Measurements from ENCODE around the gene DPEP1. TPM values are rescaled to one million over a fixed set of nuclear protein-coding genes. Genes with fewer than 3 reads are reported as not detected.
"Not testable (repeated sequence)": the region's sequence is repeated elsewhere in the genome, so short reads cannot be mapped to it uniquely, and the experiment has no call there.

The DPEP1 gene
- total and polyA plus RNA-seq, 3 experiments from 2014 or later, result not detected

DNA sequence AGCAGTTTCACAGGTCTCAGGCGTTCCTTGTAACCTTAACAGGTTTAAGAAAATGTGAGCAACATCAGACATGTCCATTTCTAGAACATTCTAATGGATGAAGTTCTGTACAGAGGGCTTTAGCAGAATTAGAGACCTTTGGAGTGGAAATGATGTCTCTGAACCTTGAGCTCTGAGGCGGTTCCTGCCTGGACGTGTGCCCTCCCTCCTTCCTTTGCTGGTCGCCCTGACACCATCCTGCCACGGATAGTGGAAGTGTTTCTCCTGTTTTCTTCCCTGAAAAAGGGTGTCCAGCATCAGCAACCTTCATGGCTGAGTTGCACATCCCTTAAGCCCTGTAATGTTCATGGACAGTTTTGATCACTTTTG, 55.3 kb downstream of the DPEP1 start:
- H3K36me3 Mint-ChIP-seq, result no peaks in the 10 kb centered on the region
- DNase-seq, result no peak
- Histone ChIP-seq H3K4me1 (ENCODE audit: insufficient read depth, low read length) (peaks cover 5% of the 10 kb centered on the region), H3K9me3 (ENCODE audit: low read length) (no peaks in the 10 kb centered on the region), H3K4me3 (ENCODE audit: low read length) (no peak overlapping the region), H3K27me3 (ENCODE audit: insufficient read depth, low read length, poor library complexity, severe bottlenecking) (no peaks in the 10 kb centered on the region), H3K36me3 (ENCODE audit: insufficient read depth, low read length) (no peaks in the 10 kb centered on the region), H3K27ac (ENCODE audit: low read depth, low read length) (no peak overlapping the region)
- H3K27ac Mint-ChIP-seq, result no peak overlapping the region
- no peaks in the 10 kb centered on the region for H3K4me1 Mint-ChIP-seq
- H3K9me3 Mint-ChIP-seq, result no peaks in the 10 kb centered on the region
- H3K4me3 Mint-ChIP-seq, result no peak overlapping the region
- H3K27me3 Mint-ChIP-seq, result no peaks in the 10 kb centered on the region
- POLR2A ChIA-PET, result no interaction called here
- CTCF ChIA-PET, result no interaction called here

DNA sequence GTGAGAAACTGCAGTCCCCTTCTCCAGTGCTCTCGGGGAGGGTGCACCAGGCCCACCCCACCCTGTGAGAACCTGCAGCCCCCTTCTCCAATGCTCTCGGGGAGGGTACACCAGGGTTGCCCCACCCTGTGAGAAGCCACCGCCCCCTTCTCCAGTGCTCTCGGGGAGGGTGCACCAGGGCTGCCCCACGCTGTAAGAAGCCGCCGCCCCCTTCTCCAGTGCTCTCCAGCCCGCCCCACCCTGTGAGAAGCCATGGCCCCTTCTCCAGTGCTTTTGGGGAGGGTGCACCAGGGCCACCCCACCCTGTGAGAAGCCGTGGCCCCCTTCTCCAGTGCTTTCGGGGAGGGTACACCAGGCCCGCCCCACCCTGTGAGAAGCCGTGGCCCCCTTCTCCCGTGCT, 56.3 kb downstream of the DPEP1 start:
- no peaks in the 10 kb centered on the region for H3K36me3 Mint-ChIP-seq
- Histone ChIP-seq H3K4me3 (ENCODE audit: low read length) (no peak overlapping the region), H3K27ac (ENCODE audit: low read depth, low read length) (no peak overlapping the region), H3K27me3 (ENCODE audit: insufficient read depth, low read length, poor library complexity, severe bottlenecking) (no peaks in the 10 kb centered on the region), H3K9me3 (ENCODE audit: low read length) (no peaks in the 10 kb centered on the region), H3K4me1 (ENCODE audit: insufficient read depth, low read length) (peaks cover 5% of the 10 kb centered on the region), H3K36me3 (ENCODE audit: insufficient read depth, low read length) (no peaks in the 10 kb centered on the region)
- no peaks in the 10 kb centered on the region for H3K27me3 Mint-ChIP-seq
- H3K4me1 Mint-ChIP-seq, result no peaks in the 10 kb centered on the region
- no peak overlapping the region for H3K4me3 Mint-ChIP-seq
- H3K27ac Mint-ChIP-seq, result no peak overlapping the region
- H3K9me3 Mint-ChIP-seq, result no peaks in the 10 kb centered on the region
- CTCF ChIA-PET, result no interaction called here
- DNase-seq, result no peak
- POLR2A ChIA-PET, result no interaction called here

DNA sequence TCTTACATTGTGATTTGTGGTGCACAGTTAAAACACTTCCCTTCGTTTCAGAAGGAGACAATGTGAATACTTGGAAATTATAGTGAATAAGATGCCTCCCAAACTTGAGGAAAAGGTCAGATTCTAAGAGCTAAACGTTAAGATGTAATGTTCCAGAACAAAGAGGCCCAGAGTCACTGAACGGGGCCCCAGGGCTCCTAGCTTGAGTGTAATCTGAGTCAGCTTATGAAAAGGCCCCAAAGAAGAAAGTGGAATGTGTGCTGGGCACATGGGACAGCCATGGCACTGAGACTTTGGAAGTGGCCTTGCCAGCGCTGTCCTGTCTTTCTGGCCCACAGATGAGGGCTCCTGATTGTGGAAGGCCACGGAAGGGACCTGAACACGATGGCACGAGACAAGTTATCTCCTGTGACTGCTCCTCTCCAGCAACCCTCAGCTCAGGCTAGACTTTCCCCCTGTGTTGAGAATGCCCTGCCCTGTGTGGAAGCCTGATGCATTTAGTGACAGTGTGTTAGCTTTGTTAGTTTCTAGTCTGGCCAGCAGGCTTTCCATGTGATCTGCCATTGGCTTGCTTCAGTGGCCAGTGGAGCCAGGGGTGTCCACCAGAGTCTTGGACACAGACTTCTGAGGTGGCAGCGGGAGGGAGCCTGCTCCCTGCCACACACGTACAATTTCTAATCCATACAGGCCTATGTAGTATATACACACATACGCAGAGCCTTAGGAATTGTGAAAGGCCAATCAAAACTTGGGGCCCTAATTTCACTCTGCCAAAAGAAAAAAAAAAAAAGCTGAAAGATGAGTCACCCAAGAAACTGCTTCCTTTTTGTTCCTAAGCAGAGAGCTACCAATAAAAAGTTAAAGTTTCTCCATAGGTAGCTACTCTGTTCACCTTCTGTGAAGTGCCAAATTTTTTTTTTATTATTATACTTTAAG, 57.3 kb downstream of the DPEP1 start:
- no peak for DNase-seq
- no peaks in the 10 kb centered on the region for H3K36me3 ChIP-seq (ENCODE audit: insufficient read depth, low read length)
- no peak overlapping the region for H3K27ac Mint-ChIP-seq
- no peaks in the 10 kb centered on the region for H3K9me3 ChIP-seq (ENCODE audit: low read length)
- H3K27me3 ChIP-seq (ENCODE audit: insufficient read depth, low read length, poor library complexity, severe bottlenecking), result no peaks in the 10 kb centered on the region
- no peaks in the 10 kb centered on the region for H3K9me3 Mint-ChIP-seq
- H3K4me1 ChIP-seq (ENCODE audit: insufficient read depth, low read length), result peaks cover 5% of the 10 kb centered on the region
- no peak overlapping the region for H3K27ac ChIP-seq (ENCODE audit: low read depth, low read length)
- no peak overlapping the region for H3K4me3 ChIP-seq (ENCODE audit: low read length)
- no peak overlapping the region for H3K4me3 Mint-ChIP-seq
- ChIA-PET POLR2A (no interaction called here), CTCF (interaction anchor here (0.8 kb wide), 1 partner anchor 12 kb away, joined by 3 read pairs; no protein-coding TSS in a partner anchor)
- no peaks in the 10 kb centered on the region for H3K4me1 Mint-ChIP-seq
- H3K27me3 Mint-ChIP-seq, result no peaks in the 10 kb centered on the region
- H3K36me3 Mint-ChIP-seq, result no peaks in the 10 kb centered on the region

DNA sequence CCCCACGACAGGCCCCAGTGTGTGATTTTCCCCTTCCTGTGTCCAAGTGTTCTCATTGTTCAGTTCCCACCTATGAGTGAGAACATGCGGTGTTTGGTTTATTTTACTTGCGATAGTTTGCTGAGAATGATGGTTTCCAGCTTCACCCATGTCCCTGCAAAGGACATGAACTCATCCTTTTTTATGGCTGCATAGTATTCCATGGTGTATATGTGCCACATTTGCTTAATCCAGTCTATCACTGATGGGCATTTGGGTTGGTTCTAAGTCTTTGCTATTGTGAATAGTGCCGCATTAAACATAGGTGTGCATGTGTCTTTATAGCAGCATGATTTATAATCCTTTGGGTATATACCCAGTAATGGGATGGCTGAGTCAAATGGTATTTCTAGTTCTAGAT, 58.1 kb downstream of the DPEP1 start:
- H3K9me3 ChIP-seq (ENCODE audit: low read length); DNase-seq; H3K27ac Mint-ChIP-seq; H3K27me3 ChIP-seq (ENCODE audit: insufficient read depth, low read length, poor library complexity, severe bottlenecking); CTCF ChIA-PET; POLR2A ChIA-PET; H3K4me3 Mint-ChIP-seq; H3K36me3 Mint-ChIP-seq; H3K27me3 Mint-ChIP-seq; H3K4me3 ChIP-seq (ENCODE audit: low read length); H3K9me3 Mint-ChIP-seq; H3K4me1 Mint-ChIP-seq; H3K27ac ChIP-seq (ENCODE audit: low read depth, low read length); H3K4me1 ChIP-seq (ENCODE audit: insufficient read depth, low read length); H3K36me3 ChIP-seq (ENCODE audit: insufficient read depth, low read length): not testable (repeated sequence)

DNA sequence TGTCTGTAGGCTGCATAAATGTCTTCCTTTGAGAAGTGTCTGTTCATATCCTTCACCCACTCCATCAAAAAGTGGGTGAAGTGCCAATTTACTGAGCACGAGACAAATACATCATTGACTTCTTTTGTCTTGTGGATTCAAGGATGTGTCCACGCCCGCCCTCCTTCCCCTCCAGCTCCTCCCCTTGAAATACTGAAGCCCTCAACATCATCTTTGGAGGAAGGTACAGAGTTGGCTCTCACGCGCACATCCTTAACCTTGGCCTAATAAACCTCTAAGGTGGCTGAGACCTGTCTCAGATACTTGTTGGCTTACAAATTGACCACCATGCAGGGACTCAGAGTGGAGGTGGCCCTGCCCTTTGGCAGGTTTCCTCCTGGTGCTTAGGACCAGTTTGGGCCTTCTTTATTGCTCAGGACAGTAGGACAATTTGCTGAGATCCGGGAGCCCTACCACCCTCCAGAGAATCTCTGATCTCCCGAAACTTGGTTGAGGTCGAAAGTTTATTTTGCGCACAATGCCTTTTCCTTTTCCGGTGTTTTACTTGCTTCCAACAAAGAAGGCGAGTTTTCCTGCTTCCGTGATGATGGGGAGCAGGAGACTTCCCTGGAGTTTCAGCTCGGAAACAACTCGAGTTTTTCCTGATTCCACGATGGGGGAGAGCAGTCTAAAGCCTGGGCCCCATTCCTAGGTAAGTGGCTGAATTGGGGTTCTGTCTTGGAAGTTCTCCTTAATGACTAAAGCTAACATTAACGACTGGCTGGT, 58.9 kb downstream of the DPEP1 start:
- Mint-ChIP-seq H3K36me3 (no peaks in the 10 kb centered on the region), H3K4me1 (no peaks in the 10 kb centered on the region), H3K4me3 (no peak overlapping the region), H3K27ac (no peak overlapping the region), H3K27me3 (no peaks in the 10 kb centered on the region), H3K9me3 (no peaks in the 10 kb centered on the region)
- no peaks in the 10 kb centered on the region for H3K9me3 ChIP-seq (ENCODE audit: low read length)
- H3K27me3 ChIP-seq (ENCODE audit: insufficient read depth, low read length, poor library complexity, severe bottlenecking), result no peaks in the 10 kb centered on the region
- POLR2A ChIA-PET, result no interaction called here
- no peak overlapping the region for H3K4me3 ChIP-seq (ENCODE audit: low read length)
- no peak for DNase-seq
- CTCF ChIA-PET, result no interaction called here
- no peaks in the 10 kb centered on the region for H3K36me3 ChIP-seq (ENCODE audit: insufficient read depth, low read length)
- H3K27ac ChIP-seq (ENCODE audit: low read depth, low read length), result no peak overlapping the region
- peaks cover 5% of the 10 kb centered on the region for H3K4me1 ChIP-seq (ENCODE audit: insufficient read depth, low read length)

DNA sequence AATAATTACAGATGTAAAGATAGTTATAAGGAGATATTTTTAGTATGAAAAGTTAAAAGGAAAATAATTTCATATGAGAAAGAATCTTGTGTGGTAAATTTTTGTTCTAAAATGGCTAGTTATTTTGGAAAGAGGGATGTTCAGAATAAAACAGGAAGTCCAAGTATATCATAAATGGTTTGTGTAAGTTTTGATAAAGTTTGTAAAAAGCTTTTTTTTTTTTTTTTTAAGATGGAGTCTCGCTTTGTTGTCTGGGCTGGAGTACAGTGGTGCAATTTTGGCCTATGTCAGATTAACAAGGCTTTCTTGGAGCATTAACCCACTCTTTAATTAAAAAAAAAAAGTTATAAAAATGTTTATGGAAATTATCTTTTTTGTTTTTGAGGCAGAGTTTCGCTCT, 64.8 kb downstream of the DPEP1 start:
- Mint-ChIP-seq H3K27me3 (no peaks in the 10 kb centered on the region), H3K9me3 (no peaks in the 10 kb centered on the region), H3K27ac (no peak overlapping the region), H3K4me3 (no peak overlapping the region), H3K36me3 (no peaks in the 10 kb centered on the region), H3K4me1 (no peaks in the 10 kb centered on the region)
- DNase-seq, result no peak
- no peaks in the 10 kb centered on the region for H3K27me3 ChIP-seq (ENCODE audit: insufficient read depth, low read length, poor library complexity, severe bottlenecking)
- ChIA-PET CTCF (interaction anchor here (0.8 kb wide), 1 partner anchor 115 kb away, joined by 3 read pairs; no protein-coding TSS in a partner anchor), POLR2A (interaction anchor here (0.6 kb wide), 1 partner anchor 63 kb away, joined by 3 read pairs; no protein-coding TSS in a partner anchor)
- H3K36me3 ChIP-seq (ENCODE audit: insufficient read depth, low read length), result no peaks in the 10 kb centered on the region
- H3K9me3 ChIP-seq (ENCODE audit: low read length), result no peaks in the 10 kb centered on the region
- no peaks in the 10 kb centered on the region for H3K4me1 ChIP-seq (ENCODE audit: insufficient read depth, low read length)
- H3K27ac ChIP-seq (ENCODE audit: low read depth, low read length), result no peak overlapping the region
- H3K4me3 ChIP-seq (ENCODE audit: low read length), result no peak overlapping the region

DNA sequence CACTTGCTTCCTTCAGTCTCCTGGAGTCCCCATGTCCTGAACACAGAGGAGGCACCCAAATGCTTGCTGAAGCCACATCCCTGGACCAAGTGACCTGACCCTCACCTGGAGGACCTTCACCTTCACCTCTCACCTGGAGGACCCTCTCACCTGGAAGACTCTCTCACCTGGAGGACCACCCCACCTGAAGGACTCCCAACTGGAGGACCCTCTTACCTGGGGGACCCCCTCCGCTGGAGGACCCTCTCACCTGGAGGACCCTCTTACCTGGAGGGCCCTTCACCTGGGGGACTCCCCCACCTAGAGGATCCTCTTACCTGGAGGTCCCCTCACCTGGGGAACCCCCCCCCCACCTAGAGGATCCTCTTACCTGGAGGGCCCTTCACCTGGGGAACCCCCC, 72.5 kb downstream of the DPEP1 start:
- H3K27ac Mint-ChIP-seq, result peak overlapping the region in 6 of 8 donors; percentile 57 to 95 (median 93)
- H3K27ac ChIP-seq (ENCODE audit: low read depth, low read length), result no peak overlapping the region
- H3K27me3 Mint-ChIP-seq, result no peaks in the 10 kb centered on the region
- POLR2A ChIA-PET, result interaction anchor here (0.7 to 2.1 kb wide), 3 partner anchors 13 to 187 kb away, joined by 3 to 7 read pairs (median 5); partner anchors contain the start of gene TCF25
- no peak for DNase-seq
- peaks cover 12% of the 10 kb centered on the region for H3K4me1 ChIP-seq (ENCODE audit: insufficient read depth, low read length)
- H3K9me3 Mint-ChIP-seq, result no peaks in the 10 kb centered on the region
- H3K4me3 ChIP-seq (ENCODE audit: low read length), result no peak overlapping the region
- no peaks in the 10 kb centered on the region for H3K27me3 ChIP-seq (ENCODE audit: insufficient read depth, low read length, poor library complexity, severe bottlenecking)
- CTCF ChIA-PET, result interaction anchor here (0.6 to 2.4 kb wide), 3 partner anchors 11 to 20 kb away, joined by 3 to 17 read pairs (median 4); no protein-coding TSS in a partner anchor
- peaks cover 0 to 14% (median 2%) of the 10 kb centered on the region in 3 donors for H3K36me3 Mint-ChIP-seq
- peaks cover 8 to 21% (median 12%) of the 10 kb centered on the region in 3 donors for H3K4me1 Mint-ChIP-seq
- H3K4me3 Mint-ChIP-seq, result peak overlapping the region; percentile 37 to 95 (median 91)
- H3K36me3 ChIP-seq (ENCODE audit: insufficient read depth, low read length), result peaks cover 5% of the 10 kb centered on the region
- H3K9me3 ChIP-seq (ENCODE audit: low read length), result no peaks in the 10 kb centered on the region
